ENCODE data around the gene TBC1D5.

The TBC1D5 gene

GRCh38 chr3:17479681-17480405, 262.6 kb downstream of the TBC1D5 start:
- DNase-seq (ENCODE audit: low read depth, low spot score): no peak

- no peak for DNase-seq (ENCODE audit: low read depth, low spot score)
These were observed 263.8 kb downstream of the TBC1D5 start for GRCh38 chr3:17478673-17479072.

GRCh38 chr3:17473761-17474160, 268.7 kb downstream of the TBC1D5 start:
- DNase-seq (ENCODE audit: low read depth, low spot score): no peak

DNA sequence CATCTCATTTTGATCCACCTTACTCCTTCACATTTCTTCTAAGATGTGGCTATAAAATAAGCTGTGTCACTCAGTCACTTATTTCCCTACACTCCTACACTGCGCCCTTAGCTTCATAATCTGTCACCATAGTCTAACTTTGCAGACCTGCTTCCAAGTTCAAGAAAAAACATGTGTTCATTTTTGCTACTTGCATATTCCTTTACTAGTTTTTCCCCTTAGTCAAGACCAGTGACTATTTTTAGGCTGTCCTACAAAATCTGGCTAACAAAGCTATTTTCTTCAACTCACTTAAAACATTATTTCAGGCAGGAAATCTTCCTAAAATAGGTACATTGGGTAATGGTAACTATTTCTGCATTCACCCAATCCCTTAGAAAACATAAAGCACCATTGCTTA, 272.5 kb downstream of the TBC1D5 start:
- DNase-seq (ENCODE audit: low read depth, low spot score): no peak

DNA sequence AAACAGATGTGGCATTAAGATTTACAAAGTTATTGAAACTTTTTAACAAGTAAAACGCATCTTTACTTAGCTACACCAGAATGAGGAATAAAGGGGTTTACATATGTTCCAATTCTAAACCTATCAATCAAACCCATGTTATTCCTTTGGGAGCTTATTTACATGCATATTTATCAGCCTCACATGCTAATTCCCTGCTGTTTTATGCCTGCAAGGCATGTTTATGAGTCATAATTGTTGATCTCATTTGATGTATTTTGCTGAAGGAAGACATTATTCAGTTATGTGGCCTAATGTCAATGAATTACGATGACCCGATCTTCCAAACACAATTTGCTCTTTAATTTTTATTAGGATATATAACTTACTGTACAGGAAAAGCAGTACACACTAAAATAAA, 272.9 kb downstream of the TBC1D5 start:
- no peak for DNase-seq (ENCODE audit: low read depth, low spot score)

- no peak for DNase-seq (ENCODE audit: low read depth, low spot score)
These were observed 276.4 kb downstream of the TBC1D5 start for GRCh38 chr3:17466028-17466427.

GRCh38 chr3:17459470-17459993, 282.9 kb downstream of the TBC1D5 start:
- DNase-seq (ENCODE audit: low read depth, low spot score): no peak

- DNase-seq (ENCODE audit: low read depth, low spot score): no peak
These were observed 285.8 kb downstream of the TBC1D5 start for GRCh38 chr3:17456650-17457049.

DNA sequence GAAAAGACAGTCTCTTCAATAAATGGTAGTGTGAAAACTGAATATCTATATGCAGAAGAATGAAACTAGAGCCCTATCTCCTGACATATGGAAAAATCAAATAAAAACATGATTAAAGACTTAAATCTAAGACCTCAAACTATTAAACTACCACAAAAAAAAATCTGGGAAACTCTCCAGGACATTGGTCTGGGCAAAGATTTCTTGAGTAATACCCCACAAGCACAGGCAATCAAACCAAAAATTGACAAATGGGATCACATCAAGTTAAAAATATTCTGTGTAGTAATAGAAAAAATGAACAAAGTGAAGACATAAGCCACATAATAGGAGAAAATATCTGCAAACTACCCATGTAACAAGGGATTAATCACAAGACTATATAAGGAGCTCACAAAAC, 286.4 kb downstream of the TBC1D5 start:
- DNase-seq (ENCODE audit: low read depth, low spot score): no peak

DNA sequence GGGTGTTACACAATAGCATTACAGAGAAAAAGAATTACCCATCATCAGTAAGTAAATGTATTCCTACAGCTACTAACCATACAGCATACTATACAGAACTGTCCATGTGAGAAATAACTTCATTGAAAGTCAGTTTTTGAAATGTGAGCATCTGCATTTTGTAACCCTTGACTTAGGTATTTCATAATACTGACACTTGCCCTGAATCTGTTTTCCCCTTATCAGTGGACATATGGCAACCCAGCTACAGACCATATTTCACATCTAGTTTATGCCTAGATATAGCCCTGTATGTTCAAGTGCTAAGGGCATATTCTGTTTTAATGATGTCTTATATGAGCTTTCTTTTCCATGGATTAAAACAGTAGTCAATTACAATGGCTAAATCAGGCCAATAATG, 297.6 kb downstream of the TBC1D5 start:
- DNase-seq (ENCODE audit: low read depth, low spot score): no peak

GRCh38 chr3:17443142-17443541, 299.3 kb downstream of the TBC1D5 start:
- no peak for DNase-seq (ENCODE audit: low read depth, low spot score)

DNA sequence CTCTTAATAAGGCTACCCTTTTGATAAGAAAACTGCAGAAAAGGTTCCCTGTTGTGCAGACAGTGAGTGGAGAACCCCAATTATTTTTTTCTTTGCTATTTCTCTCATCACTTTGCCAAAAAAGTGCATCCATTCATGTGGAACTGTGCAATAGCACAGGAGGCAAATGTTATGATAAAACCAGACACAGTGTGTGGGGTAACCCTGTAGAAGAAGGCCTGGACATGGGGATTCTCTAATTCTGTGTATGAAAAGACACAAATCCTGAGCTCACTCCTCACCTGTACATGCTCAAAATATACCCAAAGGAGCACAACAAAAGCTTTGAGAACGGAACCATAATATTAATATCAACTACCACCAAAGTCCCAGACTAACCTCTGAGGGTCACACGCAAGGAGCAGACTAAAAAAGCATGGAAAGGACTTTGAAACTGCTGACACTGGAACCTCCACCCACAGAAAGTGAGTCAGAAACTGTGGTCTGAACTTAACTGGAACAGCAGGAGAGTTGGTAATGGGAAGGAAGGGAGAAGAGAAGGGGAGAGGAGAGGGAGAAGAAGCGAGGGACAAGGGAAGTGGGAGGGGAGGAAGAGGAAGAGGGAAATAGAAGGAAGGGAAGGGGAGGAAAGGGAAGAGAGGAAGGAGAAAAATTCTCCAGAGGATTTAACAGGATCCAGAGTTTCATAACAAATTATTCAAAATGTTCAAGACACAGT, 299.9 kb downstream of the TBC1D5 start:
- DNase-seq (ENCODE audit: low read depth, low spot score): no peak

DNA sequence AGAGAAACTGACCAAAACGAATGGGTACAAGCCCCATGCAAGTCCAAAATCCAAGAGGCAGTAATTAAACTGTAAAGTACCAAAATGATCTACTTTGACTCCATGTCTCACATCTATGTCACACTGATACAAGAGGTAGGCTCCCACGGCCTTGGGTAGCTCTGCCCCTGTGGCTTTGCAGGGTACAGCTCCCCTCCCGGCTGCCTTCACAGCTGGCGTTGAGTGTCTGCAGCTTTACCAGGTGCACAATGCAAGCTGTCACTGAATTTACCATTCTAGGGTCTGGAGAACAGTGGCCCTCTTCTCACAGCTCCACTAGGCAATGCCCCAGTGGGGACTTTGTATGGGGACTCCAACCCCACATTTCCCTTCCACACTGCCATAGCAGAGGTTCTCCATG, 308.6 kb downstream of the TBC1D5 start:
- DNase-seq (ENCODE audit: low read depth, low spot score): no peak

DNA sequence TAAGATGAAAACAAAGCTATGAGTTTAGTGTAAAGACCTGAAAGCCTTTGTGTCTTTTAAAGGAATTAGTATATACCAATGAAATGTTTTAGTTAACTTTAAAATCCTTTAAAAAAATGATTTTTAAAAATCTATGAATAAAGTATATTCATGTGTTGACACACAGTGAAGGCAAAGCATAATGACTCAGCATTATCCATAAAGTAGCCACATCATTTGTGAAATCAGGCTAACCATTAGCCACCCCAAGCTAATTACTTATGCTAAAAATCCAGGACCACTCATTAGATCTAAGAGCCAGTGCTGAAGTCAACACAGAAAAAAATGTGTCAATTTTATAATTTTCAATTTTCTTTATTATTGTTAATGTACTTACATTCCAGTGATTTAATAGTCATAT, 310.2 kb downstream of the TBC1D5 start:
- DNase-seq (ENCODE audit: low read depth, low spot score): no peak

- DNase-seq (ENCODE audit: low read depth, low spot score): no peak
These were observed 310.9 kb downstream of the TBC1D5 start for GRCh38 chr3:17431484-17432045.

DNA sequence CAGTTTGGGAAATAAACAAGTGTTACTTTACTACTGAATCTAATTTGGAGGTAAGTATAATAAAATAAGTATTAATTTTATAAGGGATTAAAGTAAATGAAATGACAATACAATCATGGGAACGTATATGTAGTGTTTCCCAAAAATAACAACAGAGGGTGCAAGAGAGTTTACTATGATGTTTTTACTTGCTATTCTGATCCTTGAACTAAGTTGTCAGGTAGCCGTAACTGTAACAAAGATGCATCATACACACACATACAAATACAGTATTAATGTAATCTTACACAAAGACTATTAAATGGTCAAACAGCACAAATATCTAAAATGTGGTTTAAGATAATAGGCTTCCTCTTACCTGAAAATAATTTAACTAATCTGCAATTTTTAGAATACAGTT, 311.4 kb downstream of the TBC1D5 start:
- no peak for DNase-seq (ENCODE audit: low read depth, low spot score)

DNA sequence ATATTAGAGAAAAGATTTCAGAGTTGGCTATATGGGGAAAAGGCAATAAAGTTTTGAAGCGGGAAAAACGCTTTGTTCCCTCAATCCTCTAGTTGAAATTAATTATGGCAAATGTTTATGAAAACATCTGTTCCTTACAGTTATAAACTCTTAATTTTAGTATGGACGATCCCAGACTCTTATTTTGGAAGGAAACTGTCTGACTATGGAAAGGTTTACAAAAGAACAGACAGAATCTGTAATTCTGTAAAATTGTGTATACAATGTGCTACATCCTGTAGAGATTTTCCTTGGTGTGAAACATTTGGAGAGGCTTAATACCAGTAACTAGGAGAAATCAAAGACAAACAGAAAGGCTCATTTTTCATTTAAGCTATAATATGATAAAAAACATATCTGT, 311.8 kb downstream of the TBC1D5 start:
- DNase-seq (ENCODE audit: low read depth, low spot score): no peak

DNA sequence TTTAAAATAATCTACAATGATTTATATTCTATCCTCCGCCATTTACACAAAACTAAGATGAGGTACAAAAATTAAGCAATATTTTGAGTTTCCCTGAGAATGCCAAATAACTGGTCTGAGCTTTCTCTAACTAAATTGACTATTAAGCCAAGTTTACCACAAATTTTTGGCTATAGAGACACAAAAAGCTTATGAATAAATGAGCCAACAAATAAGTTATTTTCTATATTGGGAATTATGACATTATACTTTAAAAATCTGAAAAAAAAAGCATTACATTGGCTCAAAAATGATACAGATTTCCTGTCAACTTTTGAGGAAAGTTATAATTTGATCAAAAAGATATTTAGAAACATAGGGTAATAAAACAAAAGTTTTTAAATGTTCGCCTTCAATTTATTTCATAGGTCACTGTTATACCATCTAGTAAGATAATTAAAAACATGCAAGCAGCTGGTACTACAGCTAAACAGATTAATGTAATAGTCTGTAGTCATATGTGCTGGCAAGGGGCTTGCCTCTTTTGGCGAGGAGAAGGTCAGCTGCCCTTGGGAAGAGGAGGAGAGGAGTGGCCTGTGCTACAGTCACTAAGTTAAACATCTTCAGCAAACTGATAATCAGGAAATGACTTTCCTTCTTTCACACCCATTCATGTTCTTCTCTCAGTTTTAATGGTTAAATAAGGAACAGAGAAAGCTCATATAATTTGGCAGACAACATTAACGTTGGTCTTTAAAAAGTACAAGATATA, 318.5 kb downstream of the TBC1D5 start:
- DNase-seq (ENCODE audit: low read depth, low spot score): no peak

- no peak for DNase-seq (ENCODE audit: low read depth, low spot score)
These were observed 319.8 kb downstream of the TBC1D5 start for GRCh38 chr3:17422636-17423035.

DNA sequence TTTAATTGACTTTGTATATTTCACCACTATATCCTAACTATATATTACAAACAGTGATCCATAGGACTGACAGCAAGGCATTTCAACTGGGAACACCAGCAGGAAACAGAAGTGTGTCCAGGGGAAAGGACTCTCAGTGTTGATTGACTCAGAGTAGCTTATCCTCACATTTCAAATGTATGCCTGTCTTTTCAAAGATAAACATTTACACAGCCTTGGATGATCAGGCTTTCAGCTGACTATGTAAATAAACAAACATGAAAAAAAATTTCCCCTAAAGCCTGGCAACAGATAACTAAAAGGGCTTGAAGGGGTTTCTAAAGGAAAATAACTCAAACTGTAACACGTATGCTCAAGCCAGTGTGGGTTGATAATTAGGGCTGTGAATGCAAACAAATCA, 321.8 kb downstream of the TBC1D5 start:
- peak; percentile 32 for DNase-seq (ENCODE audit: low read depth, low spot score)

DNA sequence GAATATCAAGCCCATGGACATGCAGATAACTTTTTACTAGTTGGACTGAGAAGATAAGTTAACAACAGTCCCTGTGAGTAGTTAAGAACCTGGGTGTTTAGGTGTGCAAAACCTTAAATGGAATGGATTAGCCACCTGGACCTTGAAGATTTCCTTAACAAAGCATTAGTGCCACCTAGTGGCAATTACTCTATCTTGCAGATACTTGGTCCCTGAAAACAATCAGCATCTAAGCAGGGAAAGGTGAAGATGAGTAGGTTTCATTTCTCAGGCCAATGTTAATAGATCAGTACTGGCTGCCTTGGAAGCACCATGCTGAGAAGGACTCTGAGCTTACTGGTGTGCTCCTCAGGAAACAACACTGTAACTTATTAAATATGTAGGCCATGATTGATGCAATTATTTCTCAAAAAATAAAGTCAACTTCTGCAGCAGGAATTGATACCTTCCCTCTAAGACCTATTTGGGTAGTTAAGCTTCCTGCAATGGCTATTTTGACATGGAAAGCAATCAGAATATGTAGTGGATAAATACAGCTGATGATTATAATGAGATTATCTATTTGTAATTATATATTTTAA, 329.4 kb downstream of the TBC1D5 start:
- peak; percentile 43 for DNase-seq (ENCODE audit: low read depth, low spot score)
